HEK293 (cell line): Measurements from ENCODE around the gene NUAK1.

Experiments used
- CTCF ChIP-seq: fragments of 450-650 bp; formaldehyde crosslinking; IDR thresholded peaks from 2 replicates; pipeline ENCODE4 v1.5.1; 2016; ENCODE audit warnings: missing biosample characterization, missing genetic modification characterization
- HOXD13 ChIP-seq: sonication (generic); formaldehyde crosslinking; IDR thresholded peaks from 2 replicates; pipeline ENCODE4 v1.8.0; 2022; ENCODE audit warnings: missing genetic modification reagents, borderline replicate concordance
- KLF17 ChIP-seq: fragments of 450-650 bp; formaldehyde crosslinking; IDR thresholded peaks from 2 replicates; pipeline ENCODE4 v1.5.1; 2016; ENCODE audit warnings: missing biosample characterization, missing genetic modification characterization
- PATZ1 ChIP-seq: fragments of 450-650 bp; formaldehyde crosslinking; IDR thresholded peaks from 2 replicates; pipeline ENCODE4 v1.5.1; 2016; ENCODE audit warnings: missing biosample characterization, missing genetic modification characterization
- ZBTB10 ChIP-seq: fragments of 450-650 bp; formaldehyde crosslinking; IDR thresholded peaks from 2 replicates; pipeline ENCODE4 v1.5.1; 2016; ENCODE audit warnings: missing biosample characterization, missing genetic modification characterization
- ZBTB49 ChIP-seq: fragments of 450-650 bp; formaldehyde crosslinking; IDR thresholded peaks from 2 replicates; pipeline ENCODE4 v1.5.1; 2016; ENCODE audit warnings: missing biosample characterization, missing genetic modification characterization, low read depth
- ZIC2 ChIP-seq: fragments of 450-650 bp; formaldehyde crosslinking; IDR thresholded peaks from 2 replicates; pipeline ENCODE4 v1.5.1; 2016; ENCODE audit warnings: missing biosample characterization, missing genetic modification characterization
- ZNF112 ChIP-seq: fragments of 450-650 bp; formaldehyde crosslinking; IDR thresholded peaks from 2 replicates; pipeline ENCODE4 v1.5.0; 2017; ENCODE audit warnings: missing biosample characterization, missing genetic modification characterization
- ZNF362 ChIP-seq: fragments of 450-650 bp; formaldehyde crosslinking; IDR thresholded peaks from 2 replicates; pipeline ENCODE4 v1.5.1; 2016; ENCODE audit warnings: missing biosample characterization, missing genetic modification characterization
- ZNF366 ChIP-seq: fragments of 450-650 bp; formaldehyde crosslinking; conservative IDR thresholded peaks from 2 replicates; pipeline ENCODE4 v1.5.1; 2016; ENCODE audit warnings: missing biosample characterization, missing genetic modification characterization
- ZNF501 ChIP-seq: fragments of 450-650 bp; formaldehyde crosslinking; IDR thresholded peaks from 2 replicates; pipeline ENCODE4 v1.5.1; 2016; ENCODE audit warnings: missing biosample characterization, missing genetic modification characterization
- ZNF521 ChIP-seq: fragments of 450-650 bp; formaldehyde crosslinking; IDR thresholded peaks from 2 replicates; pipeline ENCODE4 v1.5.1; 2017; ENCODE audit warnings: missing biosample characterization, mild to moderate bottlenecking, missing genetic modification characterization
- ZNF530 ChIP-seq: fragments of 450-650 bp; formaldehyde crosslinking; IDR thresholded peaks from 2 replicates; pipeline ENCODE4 v1.5.1; 2016; ENCODE audit warnings: low read depth, missing biosample characterization, missing genetic modification characterization
- ZNF561 ChIP-seq: fragments of 450-650 bp; IDR thresholded peaks from 2 replicates; pipeline ENCODE4 v1.5.1; 2018; ENCODE audit warnings: missing biosample characterization, missing genetic modification characterization, borderline replicate concordance
- ZNF571 ChIP-seq: fragments of 450-650 bp; formaldehyde crosslinking; IDR thresholded peaks from 2 replicates; pipeline ENCODE4 v1.5.0; 2017; ENCODE audit warnings: missing biosample characterization, missing genetic modification characterization
- ZNF610 ChIP-seq: fragments of 450-650 bp; formaldehyde crosslinking; IDR thresholded peaks from 2 replicates; pipeline ENCODE4 v1.5.1; 2016; ENCODE audit warnings: missing biosample characterization, missing genetic modification characterization, borderline replicate concordance
- ZNF629 ChIP-seq: fragments of 450-650 bp; formaldehyde crosslinking; IDR thresholded peaks from 2 replicates; pipeline ENCODE4 v1.5.1; 2017; ENCODE audit warnings: missing biosample characterization, missing genetic modification characterization
- ZNF654 ChIP-seq: fragments of 450-650 bp; formaldehyde crosslinking; IDR thresholded peaks from 2 replicates; pipeline ENCODE4 v1.5.1; 2016; ENCODE audit warnings: low read depth, missing biosample characterization, missing genetic modification characterization
- ZNF776 ChIP-seq: fragments of 450-650 bp; formaldehyde crosslinking; IDR thresholded peaks from 2 replicates; pipeline ENCODE4 v1.5.0; 2017; ENCODE audit warnings: missing biosample characterization, missing genetic modification characterization, borderline replicate concordance
- ZSCAN4 ChIP-seq: fragments of 450-650 bp; formaldehyde crosslinking; IDR thresholded peaks from 2 replicates; pipeline ENCODE4 v1.5.1; 2017; ENCODE audit warnings: missing biosample characterization, missing genetic modification characterization

NUAK1 gene

GRCh38 chr12:106136263-106136662 lies 2.5 kb downstream of the NUAK1 start (continued):
- no peak for TF ChIP-seq ZBTB10 (tag by site-specific recombination)
- TF ChIP-seq HOXD13, result no peak
- no peak for TF ChIP-seq ZNF610 (tag by site-specific recombination)
- 0 out of 2 replicates have a peak, but pooled peaks have one; percentile 42 for TF ChIP-seq ZNF561 (tag by site-specific recombination)
- TF ChIP-seq ZBTB49 (tag by site-specific recombination), result no peak
- TF ChIP-seq ZIC2 (tag by site-specific recombination), result peak; percentile 45
- TF ChIP-seq ZNF366 (tag by site-specific recombination), result no peak
- TF ChIP-seq PATZ1 (tag by site-specific recombination), result no peak
- TF ChIP-seq ZNF654 (tag by site-specific recombination), result peak; percentile 96
- TF ChIP-seq ZNF629, result no peak
- no peak for TF ChIP-seq ZNF530 (tag by site-specific recombination)
- no peak for TF ChIP-seq ZNF501
- TF ChIP-seq ZNF112, result no peak
- no peak for TF ChIP-seq ZNF571 (tag by site-specific recombination)
- TF ChIP-seq KLF17 (tag by site-specific recombination), result 0 out of 2 replicates have a peak, but pooled peaks have one; percentile 18
- TF ChIP-seq ZNF521, result no peak
- no peak for TF ChIP-seq ZNF776
- no peak for TF ChIP-seq ZSCAN4 (tag by site-specific recombination)
- peak; percentile 82 for TF ChIP-seq CTCF (tag by site-specific recombination)
- no peak for TF ChIP-seq ZNF362 (tag by site-specific recombination)
